ENCODE data around the gene SPAG16. TPM values are rescaled to one million over a fixed set of nuclear protein-coding genes. Genes with fewer than 3 reads are reported as not detected.

SPAG16 gene
- total RNA-seq, 4 donors from 2014 or later: 14.1 to 43.1 (median 30.2) TPM

- Histone ChIP-seq H3K36me3 (no peaks in the 10 kb centered on the region), H3K4me1 (no peaks in the 10 kb centered on the region), H3K27ac (no peak overlapping the region), H3K27me3 (no peaks in the 10 kb centered on the region), H3K4me3 (no peak overlapping the region), H3K9me3 (no peaks in the 10 kb centered on the region)
- TF ChIP-seq POLR2A (IDR thresholded peaks at IDR 0.05) (no peak), CTCF (IDR thresholded peaks at IDR 0.05) (no peak)
- intact Hi-C loops (cut with DNase I): no loop called here
- whole genome bisulfite sequencing, 2 donors: 59 to 69% methylated on average over 3 of the region's 3 CpGs
- no peak for DNase-seq
Observed at GRCh38 chr2:213847316-213847715, 563.1 kb downstream of the SPAG16 start.

GRCh38 chr2:213848631-213849030 is 564.4 kb downstream of the SPAG16 start:
- H3K27me3 ChIP-seq: no peaks in the 10 kb centered on the region
- TF ChIP-seq POLR2A (IDR thresholded peaks at IDR 0.05) (no peak), CTCF (IDR thresholded peaks at IDR 0.05) (no peak)
- H3K4me3 ChIP-seq: no peak overlapping the region
- H3K4me1 ChIP-seq: no peaks in the 10 kb centered on the region
- intact Hi-C loops (cut with DNase I): no loop called here
- DNase-seq: no peak
- no peaks in the 10 kb centered on the region for H3K36me3 ChIP-seq
- no peak overlapping the region for H3K27ac ChIP-seq
- no peaks in the 10 kb centered on the region for H3K9me3 ChIP-seq
- 49 to 53% methylated on average over 4 of the region's 4 CpGs for WGBS, 2 donors

GRCh38 chr2:213861638-213862037 is 577.4 kb downstream of the SPAG16 start:
- Histone ChIP-seq H3K27ac (no peak overlapping the region), H3K27me3 (no peaks in the 10 kb centered on the region), H3K4me3 (no peak overlapping the region), H3K9me3 (no peaks in the 10 kb centered on the region), H3K36me3 (no peaks in the 10 kb centered on the region), H3K4me1 (no peaks in the 10 kb centered on the region)
- intact Hi-C loops (cut with DNase I): no loop called here
- TF ChIP-seq POLR2A (IDR thresholded peaks at IDR 0.05) (no peak), CTCF (IDR thresholded peaks at IDR 0.05) (no peak)
- DNase-seq: no peak

- Histone ChIP-seq H3K4me3 (no peak overlapping the region), H3K4me1 (no peaks in the 10 kb centered on the region), H3K27ac (no peak overlapping the region), H3K27me3 (no peaks in the 10 kb centered on the region), H3K9me3 (no peaks in the 10 kb centered on the region), H3K36me3 (no peaks in the 10 kb centered on the region)
- no peak for TF ChIP-seq CTCF (IDR thresholded peaks at IDR 0.05)
- intact Hi-C loops (cut with DNase I): no loop called here
- 74 to 79% methylated on average over 7 of the region's 7 CpGs for WGBS, 2 donors
- DNase-seq: no peak
Observed at GRCh38 chr2:213862407-213863076, 578.3 kb downstream of the SPAG16 start.

- Histone ChIP-seq H3K9me3 (no peaks in the 10 kb centered on the region), H3K4me3 (no peak overlapping the region), H3K27me3 (no peaks in the 10 kb centered on the region), H3K4me1 (no peaks in the 10 kb centered on the region), H3K27ac (no peak overlapping the region), H3K36me3 (no peaks in the 10 kb centered on the region)
- WGBS, 2 donors: 60 to 80% methylated on average over 3 of the region's 3 CpGs
- DNase-seq: no peak
- intact Hi-C loops (cut with DNase I): no loop called here
- no peak for TF ChIP-seq POLR2A (IDR thresholded peaks at IDR 0.05)
- TF ChIP-seq CTCF (IDR thresholded peaks at IDR 0.05): no peak
Observed at GRCh38 chr2:213863541-213863940, 579.3 kb downstream of the SPAG16 start.
